ENCODE measurements around the gene CNOT1. TPM values are rescaled to one million over a fixed set of nuclear protein-coding genes. Genes with fewer than 3 reads are reported as not detected.
"Not testable (repeated sequence)": the region's sequence is repeated elsewhere in the genome, so short reads cannot be mapped to it uniquely, and the experiment has no call there.

The CNOT1 gene
- 118 and 121 TPM in 2 replicates for total RNA-seq (2014; rRNA removed; shearing (Covaris generic))
- polyA plus RNA-seq (2015; cell fraction: cytosol; rRNA removed) = 72.0 and 99.5 TPM in 2 replicates
- polyA plus RNA-seq (2015; cell fraction: nucleus; rRNA removed) = 83.3 and 84.9 TPM in 2 replicates

GRCh38 chr16:58629733-58630640, at the start of gene CNOT1:
CNOT1 (minus strand) TSS chr16:58629826; CDS start chr16:58599337, 30,489 bp downstream.
- in situ Hi-C loops (cut with HindIII; ENCODE audit: low pct_unique_long_range_greater_than_20kb, low sequenced_read_pairs) = no loop called here
- peak; percentile 98 for DNase-seq (ENCODE audit: low read depth, low spot score)

- peak; percentile 44 for DNase-seq (ENCODE audit: low read depth, low spot score)
- in situ Hi-C loops (cut with HindIII; ENCODE audit: low pct_unique_long_range_greater_than_20kb, low sequenced_read_pairs) = no loop called here
These were observed 49.1 kb upstream of the CNOT1 start for GRCh38 chr16:58678716-58679115.

GRCh38 chr16:58678269-58678668, 48.6 kb upstream of the CNOT1 start:
- in situ Hi-C loops (cut with HindIII; ENCODE audit: low pct_unique_long_range_greater_than_20kb, low sequenced_read_pairs) = no loop called here
- no peak for DNase-seq (ENCODE audit: low read depth, low spot score)

- in situ Hi-C loops (cut with HindIII; ENCODE audit: low pct_unique_long_range_greater_than_20kb, low sequenced_read_pairs) = no loop called here
These were observed 41.4 kb upstream of the CNOT1 start for GRCh38 chr16:58670946-58671583.

GRCh38 chr16:58670177-58670576, 40.6 kb upstream of the CNOT1 start:
- in situ Hi-C loops (cut with HindIII; ENCODE audit: low pct_unique_long_range_greater_than_20kb, low sequenced_read_pairs) = no loop called here
- DNase-seq (ENCODE audit: low read depth, low spot score) = no peak

More at GRCh38 chr16:58670946-58671583, 41.4 kb upstream of the CNOT1 start:
- DNase-seq (ENCODE audit: low read depth, low spot score) = no peak

- DNase-seq (ENCODE audit: low read depth, low spot score) = no peak
- in situ Hi-C loops (cut with HindIII; ENCODE audit: low pct_unique_long_range_greater_than_20kb, low sequenced_read_pairs) = no loop called here
These were observed 35.6 kb upstream of the CNOT1 start for GRCh38 chr16:58665200-58665599.

- DNase-seq (ENCODE audit: low read depth, low spot score) = peak; percentile 87
- in situ Hi-C loops (cut with HindIII; ENCODE audit: low pct_unique_long_range_greater_than_20kb, low sequenced_read_pairs) = no loop called here
These were observed 31.7 kb upstream of the CNOT1 start for GRCh38 chr16:58661199-58661830.

GRCh38 chr16:58659911-58660310, 30.3 kb upstream of the CNOT1 start:
- in situ Hi-C loops (cut with HindIII; ENCODE audit: low pct_unique_long_range_greater_than_20kb, low sequenced_read_pairs); DNase-seq (ENCODE audit: low read depth, low spot score): not testable (repeated sequence)

- DNase-seq (ENCODE audit: low read depth, low spot score) = no peak
- in situ Hi-C loops (cut with HindIII; ENCODE audit: low pct_unique_long_range_greater_than_20kb, low sequenced_read_pairs) = no loop called here
These were observed 29.2 kb upstream of the CNOT1 start for GRCh38 chr16:58658796-58659211.

- no peak for DNase-seq (ENCODE audit: low read depth, low spot score)
- in situ Hi-C loops (cut with HindIII; ENCODE audit: low pct_unique_long_range_greater_than_20kb, low sequenced_read_pairs) = no loop called here
These were observed 27.3 kb upstream of the CNOT1 start for GRCh38 chr16:58656899-58657298.

- in situ Hi-C loops (cut with HindIII; ENCODE audit: low pct_unique_long_range_greater_than_20kb, low sequenced_read_pairs) = no loop called here
- DNase-seq (ENCODE audit: low read depth, low spot score) = no peak
These were observed 25.6 kb upstream of the CNOT1 start for GRCh38 chr16:58655215-58655596.

- in situ Hi-C loops (cut with HindIII; ENCODE audit: low pct_unique_long_range_greater_than_20kb, low sequenced_read_pairs) = no loop called here
- no peak for DNase-seq (ENCODE audit: low read depth, low spot score)
These were observed 25.1 kb upstream of the CNOT1 start for GRCh38 chr16:58654560-58655214.

- in situ Hi-C loops (cut with HindIII; ENCODE audit: low pct_unique_long_range_greater_than_20kb, low sequenced_read_pairs) = no loop called here
- peak; percentile 77 for DNase-seq (ENCODE audit: low read depth, low spot score)
These were observed 23.1 kb upstream of the CNOT1 start for GRCh38 chr16:58652741-58653140.

- in situ Hi-C loops (cut with HindIII; ENCODE audit: low pct_unique_long_range_greater_than_20kb, low sequenced_read_pairs) = no loop called here
These were observed 22.3 kb upstream of the CNOT1 start for GRCh38 chr16:58651965-58652348.

GRCh38 chr16:58649707-58650106, 20.1 kb upstream of the CNOT1 start:
- DNase-seq (ENCODE audit: low read depth, low spot score) = no peak
- in situ Hi-C loops (cut with HindIII; ENCODE audit: low pct_unique_long_range_greater_than_20kb, low sequenced_read_pairs) = no loop called here

More at GRCh38 chr16:58651965-58652348, 22.3 kb upstream of the CNOT1 start:
- DNase-seq (ENCODE audit: low read depth, low spot score) = no peak

GRCh38 chr16:58647107-58647506, 17.5 kb upstream of the CNOT1 start:
- DNase-seq (ENCODE audit: low read depth, low spot score) = no peak
- in situ Hi-C loops (cut with HindIII; ENCODE audit: low pct_unique_long_range_greater_than_20kb, low sequenced_read_pairs) = no loop called here

- DNase-seq (ENCODE audit: low read depth, low spot score) = no peak
- in situ Hi-C loops (cut with HindIII; ENCODE audit: low pct_unique_long_range_greater_than_20kb, low sequenced_read_pairs) = no loop called here
These were observed 15.3 kb upstream of the CNOT1 start for GRCh38 chr16:58644765-58645487.

Data from SK-MEL-5 (cell line).